ENCODE measurements around the gene SHISA4. TPM values are rescaled to one million over a fixed set of nuclear protein-coding genes. Genes with fewer than 3 reads are reported as not detected.
A peak's percentile ranks its signal among the peaks of the same experiment; 100 is the strongest.
"Not testable (repeated sequence)": the region's sequence is repeated elsewhere in the genome, so short reads cannot be mapped to it uniquely, and the experiment has no call there.

SHISA4 gene, protein sequence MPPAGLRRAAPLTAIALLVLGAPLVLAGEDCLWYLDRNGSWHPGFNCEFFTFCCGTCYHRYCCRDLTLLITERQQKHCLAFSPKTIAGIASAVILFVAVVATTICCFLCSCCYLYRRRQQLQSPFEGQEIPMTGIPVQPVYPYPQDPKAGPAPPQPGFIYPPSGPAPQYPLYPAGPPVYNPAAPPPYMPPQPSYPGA
- total RNA-seq, result 11.6 TPM

GRCh38 chr1:201888282-201889089, at the start of gene SHISA4:
Gene SHISA4 (plus strand): TSS chr1:201888898. CDS start chr1:201888995, 97 bp downstream.
- peak; percentile 70 for DNase-seq (ENCODE audit: low spot score)

DNA sequence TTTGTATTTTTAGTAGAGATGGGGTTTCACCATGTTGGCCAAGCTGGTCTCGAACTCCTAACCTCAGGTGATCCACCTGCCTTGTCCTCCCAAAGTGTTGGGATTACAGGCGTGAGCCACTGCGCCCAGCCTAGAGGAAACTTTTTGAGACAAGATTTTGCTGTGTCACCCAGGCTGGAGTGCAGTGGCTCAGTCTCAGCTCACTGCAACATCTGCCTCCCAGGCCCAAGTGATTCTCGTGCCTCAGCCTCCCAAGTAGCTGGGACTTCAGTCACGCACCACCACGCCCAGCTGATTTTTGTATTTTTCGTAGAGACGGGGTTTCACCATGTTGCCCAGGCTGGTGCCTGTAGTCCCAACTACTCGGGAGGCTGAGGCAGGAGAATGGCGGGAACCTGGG, 49.6 kb upstream of the SHISA4 start:
- not testable (repeated sequence) for DNase-seq (ENCODE audit: low spot score)

GRCh38 chr1:201840055-201840454, 48.6 kb upstream of the SHISA4 start:
- no peak for DNase-seq (ENCODE audit: low spot score)

DNA sequence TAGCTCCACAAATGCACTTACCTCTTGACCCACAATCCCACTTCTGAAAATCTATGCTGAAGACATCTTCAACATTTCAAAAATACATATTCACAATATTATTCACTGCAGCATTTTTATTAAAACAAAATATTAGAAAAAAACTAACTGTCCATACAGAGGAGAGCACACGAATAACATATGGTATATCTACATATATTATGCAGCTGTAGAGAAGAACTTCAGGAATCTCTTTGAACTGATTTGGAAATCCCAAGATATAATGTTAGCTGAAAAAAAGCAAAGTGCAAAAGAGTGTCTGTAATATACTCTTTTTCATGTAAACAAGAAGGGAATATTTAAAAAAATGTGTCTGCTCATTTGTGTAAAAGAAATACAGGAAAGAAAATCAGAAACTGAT, 48.2 kb upstream of the SHISA4 start:
- DNase-seq (ENCODE audit: low spot score), result no peak

- DNase-seq (ENCODE audit: low spot score), result no peak
Measured at GRCh38 chr1:201841265-201841912, 47.3 kb upstream of the SHISA4 start.

DNA sequence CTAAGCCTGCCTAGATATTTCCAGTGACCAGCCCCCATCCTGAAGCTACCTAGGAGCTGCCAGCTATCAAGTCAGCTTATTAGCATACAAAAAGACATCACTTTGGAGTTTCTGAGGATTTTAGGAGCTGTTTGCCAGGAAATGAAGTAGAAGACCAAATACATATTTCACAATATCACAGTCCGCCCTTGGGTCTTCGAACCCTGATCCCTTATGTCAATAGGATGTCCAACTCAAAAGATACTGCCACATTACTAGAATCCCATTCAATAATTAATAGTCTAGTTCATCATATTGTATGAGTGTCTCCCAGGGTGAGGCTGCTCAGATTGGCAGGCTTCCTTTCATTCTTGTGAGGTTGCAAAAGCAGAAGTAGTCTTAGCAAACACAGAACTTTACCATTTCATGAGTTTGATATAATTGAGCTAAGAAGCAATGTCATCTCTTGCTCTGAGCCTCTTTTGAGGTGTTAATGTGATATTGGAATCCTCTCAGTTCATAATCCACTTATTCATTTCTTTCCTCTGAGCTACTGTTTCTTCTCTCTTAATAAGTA, 46.1 kb upstream of the SHISA4 start:
- DNase-seq (ENCODE audit: low spot score), result no peak

DNA sequence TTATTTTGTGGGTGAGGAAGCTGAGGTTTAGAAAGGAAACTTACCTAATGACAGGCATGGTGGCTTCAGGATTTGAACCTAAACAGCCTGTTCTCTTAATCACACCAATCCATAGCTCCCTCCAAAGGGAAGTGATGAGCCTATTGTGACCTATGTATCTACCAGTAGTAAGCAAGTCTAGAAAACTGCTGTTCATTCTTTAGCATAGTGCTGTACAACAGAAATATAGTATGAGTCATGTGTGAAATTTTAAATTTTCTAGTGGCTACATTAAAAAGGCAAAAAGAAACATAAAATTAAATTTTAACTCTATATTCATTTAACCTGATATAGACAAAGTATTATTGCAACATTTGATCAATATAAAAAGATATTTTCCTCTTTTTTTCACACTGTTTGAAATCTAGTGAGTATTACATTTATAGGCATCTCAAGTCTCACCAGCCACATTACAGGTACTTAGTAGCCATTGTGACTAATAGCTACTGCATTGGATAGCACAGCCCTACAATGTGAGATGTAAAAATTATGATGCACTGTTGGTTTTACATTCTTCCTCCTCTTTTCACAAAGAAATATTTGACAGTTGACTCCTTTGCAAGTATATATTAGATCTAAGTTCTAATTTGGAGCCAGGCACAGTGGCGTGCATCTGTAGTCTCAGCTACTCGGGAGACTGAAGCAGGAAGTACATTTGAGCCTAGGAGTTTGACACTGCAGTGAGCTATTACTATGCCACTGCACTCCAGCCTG, 43.2 kb upstream of the SHISA4 start:
- no peak for DNase-seq (ENCODE audit: low spot score)

DNA sequence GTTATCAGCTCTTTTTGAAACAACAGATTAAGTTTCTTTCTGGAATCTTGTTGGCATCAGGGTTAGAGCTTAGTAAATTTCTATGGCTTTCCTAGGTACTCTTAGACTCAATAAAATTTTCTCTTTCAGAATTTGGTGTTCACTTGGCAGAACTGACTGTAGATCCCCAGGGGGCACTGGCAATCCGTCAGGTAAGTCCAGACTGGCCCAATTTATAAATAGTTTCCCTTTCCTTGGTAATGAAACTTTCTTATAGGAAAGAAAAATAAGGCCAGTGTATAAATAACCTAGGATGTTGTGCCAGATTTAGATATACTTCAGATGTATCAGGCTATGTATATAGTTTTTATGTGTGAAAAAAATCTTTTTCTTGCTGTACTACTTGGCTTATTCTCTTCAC, 41.5 kb upstream of the SHISA4 start:
- no peak for DNase-seq (ENCODE audit: low spot score)

DNA sequence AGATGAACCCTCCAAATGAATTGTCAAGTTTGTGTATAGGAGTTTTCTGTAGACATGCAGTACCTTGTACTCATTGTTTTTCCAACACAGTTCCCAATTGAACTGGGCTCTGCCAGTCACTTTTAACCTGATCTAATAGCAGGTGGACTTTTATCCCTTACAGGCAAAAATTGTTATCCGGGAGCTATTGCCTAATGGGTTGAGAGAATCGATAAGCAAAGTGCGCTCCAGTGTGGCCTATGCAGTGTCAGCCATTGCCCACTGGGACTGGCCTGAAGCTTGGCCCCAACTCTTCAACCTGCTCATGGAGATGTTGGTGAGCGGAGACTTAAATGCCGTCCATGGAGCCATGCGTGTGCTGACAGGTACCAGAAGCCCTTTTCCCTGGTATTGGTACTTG, 40.5 kb upstream of the SHISA4 start:
- no peak for DNase-seq (ENCODE audit: low spot score)

GRCh38 chr1:201849372-201850052, 39.2 kb upstream of the SHISA4 start:
- no peak for DNase-seq (ENCODE audit: low spot score)

- no peak for DNase-seq (ENCODE audit: low spot score)
Measured at GRCh38 chr1:201850053-201850397, 38.7 kb upstream of the SHISA4 start.

- no peak for DNase-seq (ENCODE audit: low spot score)
Measured at GRCh38 chr1:201851949-201852348, 36.7 kb upstream of the SHISA4 start.

GRCh38 chr1:201856722-201857121, 32.0 kb upstream of the SHISA4 start:
- DNase-seq (ENCODE audit: low spot score), result not testable (repeated sequence)

- no peak for DNase-seq (ENCODE audit: low spot score)
Measured at GRCh38 chr1:201859424-201859823, 29.3 kb upstream of the SHISA4 start.

GRCh38 chr1:201861448-201861847, 27.2 kb upstream of the SHISA4 start:
- DNase-seq (ENCODE audit: low spot score), result no peak

DNA sequence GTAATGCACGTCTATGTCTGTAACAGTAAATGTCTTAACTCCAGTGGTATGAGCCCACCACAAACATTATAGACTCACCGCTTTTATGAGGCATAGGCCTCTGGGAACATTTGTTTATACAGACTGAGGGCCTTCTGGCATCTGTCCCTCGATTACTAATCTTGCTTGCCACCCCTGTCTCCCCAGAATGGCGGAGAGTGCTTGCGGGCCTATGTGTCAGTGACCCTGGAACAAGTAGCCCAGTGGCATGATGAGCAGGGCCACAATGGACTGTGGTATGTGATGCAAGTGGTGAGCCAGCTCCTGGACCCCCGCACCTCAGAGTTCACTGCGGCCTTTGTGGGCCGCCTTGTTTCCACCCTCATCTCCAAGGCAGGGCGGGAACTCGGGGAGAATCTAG, 18.3 kb upstream of the SHISA4 start:
- no peak for DNase-seq (ENCODE audit: low spot score)

GRCh38 chr1:201874672-201875071, 14.0 kb upstream of the SHISA4 start:
- DNase-seq (ENCODE audit: low spot score), result no peak

DNA sequence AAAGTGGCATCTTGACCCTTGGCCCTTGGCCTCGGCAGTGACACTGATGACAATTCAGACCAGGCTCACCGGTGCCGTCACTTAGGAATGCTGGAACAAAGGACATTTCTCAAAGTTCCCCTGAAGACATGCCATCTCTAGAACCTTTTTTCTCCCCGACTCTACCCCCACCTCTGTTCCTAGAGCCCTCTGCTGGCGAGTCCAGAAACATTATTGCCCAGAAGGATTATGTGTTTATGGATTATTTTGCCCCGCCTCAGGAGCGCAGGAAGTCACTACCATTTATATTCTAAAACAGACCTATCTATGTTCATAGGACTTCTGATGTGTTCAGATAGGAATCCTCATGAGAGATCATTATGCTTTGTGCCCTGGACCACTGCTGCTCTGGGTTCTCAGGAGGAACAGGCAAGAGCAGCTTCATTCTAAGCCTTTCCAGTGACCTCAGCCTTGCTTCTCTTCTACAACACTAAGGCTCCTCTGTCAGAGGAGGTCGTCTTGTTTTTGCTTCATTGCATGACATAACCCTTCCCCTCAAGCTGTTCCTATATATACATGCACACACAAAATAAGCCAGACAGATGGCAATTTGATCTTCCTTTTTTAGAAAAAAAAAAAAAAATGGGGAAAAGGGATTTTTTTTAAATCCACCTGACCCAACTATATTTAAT, 12.4 kb upstream of the SHISA4 start:
- no peak for DNase-seq (ENCODE audit: low spot score)

GRCh38 chr1:201877877-201878401, 10.8 kb upstream of the SHISA4 start:
- DNase-seq (ENCODE audit: low spot score), result peak; percentile 66

DNA sequence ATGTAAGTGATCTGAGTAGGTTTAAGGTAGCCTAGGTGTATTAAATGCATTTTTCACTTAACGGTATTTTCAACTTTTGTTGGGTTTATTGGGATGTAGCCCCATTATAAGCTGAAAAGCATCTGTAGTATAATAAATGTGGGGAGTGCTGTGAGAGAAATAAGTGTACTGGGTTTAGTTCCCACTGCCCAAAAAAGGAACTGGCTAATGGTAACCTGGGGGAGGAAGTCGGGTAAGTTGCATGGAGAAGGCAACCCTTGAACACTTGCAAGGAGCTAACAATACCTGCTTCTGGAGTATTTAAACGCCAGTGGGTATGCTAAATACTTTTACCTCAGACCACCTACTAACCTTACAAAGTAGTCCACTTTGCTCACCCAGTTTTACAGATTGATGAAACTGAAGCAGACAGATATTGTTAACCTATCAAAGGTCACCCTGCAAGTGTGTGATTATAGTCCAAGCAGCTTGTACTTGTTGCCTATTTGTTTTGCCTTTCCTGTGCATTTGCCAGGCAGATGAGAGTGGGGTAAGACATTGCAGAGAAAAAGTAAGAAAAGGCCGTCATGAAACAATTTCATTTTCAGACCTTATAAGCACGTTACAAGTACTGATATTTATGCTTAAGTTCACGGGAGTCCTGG, 7.6 kb upstream of the SHISA4 start:
- DNase-seq (ENCODE audit: low spot score), result peak; percentile 20
